ENCODE results near the gene PWP2.
"Not testable (repeated sequence)": the region's sequence is repeated elsewhere in the genome, so short reads cannot be mapped to it uniquely, and the experiment has no call there.

Gene PWP2

GRCh38 chr21:44172741-44173140 is 65.5 kb downstream of the PWP2 start:
- DNase-seq: not testable (repeated sequence)

GRCh38 chr21:44175189-44175588 is 68.0 kb downstream of the PWP2 start:
- not testable (repeated sequence) for DNase-seq

- DNase-seq: not testable (repeated sequence)
Measured at GRCh38 chr21:44176127-44176526, 68.9 kb downstream of the PWP2 start.

Data from erythroblast (primary cell).